Stimulated activated CD4-positive, alpha-beta T cell treated with anti-CD3 and anti-CD28 coated beads, Interleukin-4, amount 100 ng/mL, for 48 hours (primary cell): ENCODE data around the gene SH3RF3.

Source experiments
- DNase-seq, 2 donors: peaks; one replicate each; pipeline ENCODE4 v3.0.0-alpha.2; 2020; ENCODE audit warnings: low read depth in 2 of 2

SH3RF3 gene

DNA sequence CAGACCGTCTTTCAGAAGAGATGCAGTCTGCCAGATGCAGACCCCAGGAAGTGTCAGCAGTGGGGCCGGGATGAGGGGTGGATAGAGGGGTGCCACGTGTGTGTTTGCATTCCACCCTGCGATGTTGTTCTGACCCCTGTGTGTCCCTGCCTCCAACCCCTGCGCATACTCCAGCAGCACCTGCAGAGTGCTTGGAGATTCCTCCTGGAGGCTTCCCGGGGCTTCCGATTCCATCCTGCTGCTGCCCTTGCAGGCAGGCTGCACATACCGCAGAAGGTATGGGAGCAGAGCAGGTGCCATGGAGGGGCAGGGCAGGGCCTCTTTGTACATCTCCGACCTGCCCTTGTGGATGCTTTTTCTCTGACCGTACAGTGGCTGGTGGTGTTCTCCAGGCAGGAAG lies 177.2 kb downstream of the SH3RF3 start:
- no peak for DNase-seq

DNA sequence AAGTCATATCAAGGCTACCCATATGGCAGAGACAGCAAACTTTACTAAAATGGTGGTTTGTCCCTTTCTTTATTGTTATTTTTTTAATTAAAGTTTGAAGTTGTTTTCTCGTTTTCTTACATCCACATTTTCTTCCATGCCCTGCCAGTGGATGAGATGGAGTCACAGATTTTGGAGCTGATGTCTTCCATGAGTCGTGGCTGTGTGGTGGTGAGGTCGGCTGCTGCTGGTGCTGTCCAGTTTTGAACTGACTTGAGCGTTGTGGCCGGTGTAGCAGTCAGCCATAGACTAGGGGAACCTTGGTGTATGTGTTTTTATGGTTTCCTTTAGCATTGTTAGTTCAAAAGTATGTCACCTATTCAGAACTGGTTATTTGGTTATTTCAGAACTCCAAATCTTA lies 182.8 kb downstream of the SH3RF3 start:
- DNase-seq: no peak

DNA sequence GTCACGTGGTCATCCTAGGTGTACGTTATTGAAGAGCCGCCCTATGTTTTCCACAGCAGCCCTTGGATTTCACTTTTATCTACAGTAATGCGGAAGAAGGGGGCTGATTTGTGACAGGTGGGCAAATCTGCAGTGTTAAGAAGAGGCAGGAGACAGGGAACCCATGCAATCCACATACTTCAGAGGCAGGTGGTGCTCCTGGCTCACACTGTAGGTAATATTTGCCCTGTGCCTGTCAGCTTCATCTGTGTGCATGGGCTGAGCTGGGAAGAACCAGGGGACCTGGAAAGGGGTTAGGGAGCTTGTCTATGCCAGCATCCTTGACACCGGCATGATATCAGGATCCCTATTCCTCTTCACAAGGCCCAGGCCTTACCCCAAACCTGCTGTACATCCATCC lies 183.9 kb downstream of the SH3RF3 start:
- DNase-seq: no peak

DNA sequence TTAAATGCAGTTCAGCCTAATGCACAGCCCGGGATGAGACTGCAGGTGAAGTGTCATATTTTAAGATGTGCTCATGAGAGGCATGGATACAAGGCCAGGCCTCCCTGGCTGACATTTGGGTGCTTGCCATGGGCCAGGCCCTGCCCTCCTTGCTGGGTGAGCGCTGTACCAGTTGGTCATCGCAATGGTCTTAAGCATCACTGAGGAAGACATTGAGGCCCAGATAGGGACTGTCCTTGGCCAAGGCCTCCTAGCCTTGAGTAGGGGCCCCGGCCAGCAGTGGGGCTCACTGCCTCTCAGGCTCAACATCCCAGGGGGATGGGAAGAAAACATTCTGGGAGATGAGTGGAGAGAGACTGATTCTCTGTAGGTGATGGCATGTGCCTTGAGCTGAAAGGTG lies 184.3 kb downstream of the SH3RF3 start:
- no peak for DNase-seq

DNA sequence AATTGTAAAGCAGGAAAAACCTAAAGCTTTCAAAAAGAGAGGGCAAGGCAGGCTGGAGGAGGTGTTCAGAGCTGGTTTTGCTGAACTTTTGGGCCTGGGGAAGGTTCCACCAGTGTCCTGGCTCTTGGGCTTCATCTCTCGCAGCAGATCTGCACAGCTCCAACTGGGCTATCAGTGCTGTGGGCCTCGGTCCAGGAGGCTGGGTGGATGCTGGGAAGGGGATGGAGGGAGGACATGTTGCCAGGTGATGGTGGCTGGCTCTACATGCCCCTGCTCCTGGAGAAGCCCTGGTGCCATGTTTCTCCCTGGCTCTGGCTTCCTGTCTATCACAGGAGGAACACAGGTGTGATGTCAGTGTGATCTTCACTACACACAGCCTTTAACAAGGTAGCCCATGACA lies 187.1 kb downstream of the SH3RF3 start:
- DNase-seq: no peak

DNA sequence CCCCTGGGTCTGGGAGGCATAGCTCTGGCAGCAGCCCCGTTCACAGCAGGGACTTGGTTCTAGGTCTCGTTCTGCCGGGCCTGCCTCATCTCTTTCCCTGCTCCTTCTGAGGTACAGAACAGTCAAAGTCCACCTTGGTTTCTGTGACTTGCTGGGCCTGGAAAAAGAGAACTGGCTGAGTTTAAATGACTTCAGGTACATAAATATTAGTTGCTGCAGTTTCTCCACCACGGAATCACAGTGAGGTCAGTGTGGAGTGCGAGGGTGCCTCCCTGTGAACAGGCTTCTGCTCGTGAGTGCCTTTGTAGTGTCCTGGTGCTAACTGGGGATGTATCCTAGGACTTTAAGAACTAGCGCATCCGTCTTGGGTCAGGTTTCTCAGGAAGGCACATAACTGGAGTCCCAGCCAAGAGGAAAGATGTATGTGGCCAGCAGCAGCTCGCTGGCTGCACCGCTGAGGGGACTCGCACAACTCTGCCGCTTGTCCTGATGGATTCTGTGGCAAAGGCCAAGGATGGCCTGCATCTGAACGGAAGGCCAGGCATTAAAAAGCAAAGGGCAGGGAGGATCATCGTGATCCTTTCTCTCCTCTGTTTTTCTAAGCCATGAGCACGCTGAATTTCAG lies 188.6 kb downstream of the SH3RF3 start:
- no peak for DNase-seq

DNA sequence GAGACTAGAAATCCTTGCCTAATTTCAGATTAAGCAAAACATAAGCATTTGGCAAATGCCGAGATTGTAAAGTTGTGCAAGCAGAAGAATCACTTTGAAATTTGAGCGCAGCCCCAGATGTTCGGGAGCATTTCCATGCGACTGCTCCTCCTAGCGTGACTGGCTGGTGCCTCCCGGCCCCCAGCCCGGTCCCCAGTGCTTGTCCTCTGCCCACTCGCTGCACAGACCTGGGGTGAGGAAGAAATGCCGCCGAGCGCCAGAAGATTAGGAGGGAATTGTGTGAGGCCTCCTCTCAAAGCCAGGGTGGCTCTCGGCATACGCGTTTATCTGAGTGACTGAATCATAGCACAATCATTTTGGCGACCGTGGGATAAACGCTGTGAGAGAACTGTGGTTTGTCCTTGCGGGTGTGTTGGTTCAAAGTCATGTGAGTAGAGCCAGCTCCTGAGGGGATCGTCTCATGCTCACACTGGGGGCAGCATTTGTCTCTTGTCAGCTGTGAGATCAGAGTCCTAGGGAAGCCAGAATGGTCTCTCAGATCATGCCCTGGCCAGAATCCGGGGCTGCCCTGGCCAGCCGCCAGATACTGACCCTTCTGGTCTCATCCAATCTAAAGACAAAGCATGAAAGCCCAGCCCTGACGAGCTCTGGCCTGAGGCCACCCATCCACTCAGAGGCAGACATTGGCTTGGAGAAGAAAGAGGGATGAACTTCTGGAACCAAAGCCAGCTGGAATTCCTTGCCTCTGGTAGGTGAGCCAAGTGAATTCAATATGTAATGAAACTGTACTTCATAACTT lies 189.3 kb downstream of the SH3RF3 start:
- DNase-seq: no peak

DNA sequence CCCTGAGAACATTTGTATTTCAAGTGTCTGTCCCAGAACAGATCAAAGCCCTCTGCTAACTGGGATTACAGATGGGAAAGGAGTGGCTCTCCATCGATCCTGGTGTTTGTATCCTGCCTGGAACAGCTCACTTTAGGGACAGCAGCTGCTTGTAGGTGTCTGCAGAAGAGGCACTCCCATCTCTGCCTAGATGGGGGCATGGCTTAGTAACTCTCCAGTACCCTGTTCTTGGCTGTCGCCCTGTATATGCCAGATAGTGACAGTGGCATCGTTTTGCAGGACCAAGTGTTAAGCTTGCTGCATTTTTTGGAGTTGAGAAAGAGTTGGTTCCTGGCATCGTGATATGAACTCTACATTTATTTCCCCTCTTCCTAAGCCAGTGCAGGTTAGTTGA lies 189.9 kb downstream of the SH3RF3 start:
- DNase-seq: no peak

DNA sequence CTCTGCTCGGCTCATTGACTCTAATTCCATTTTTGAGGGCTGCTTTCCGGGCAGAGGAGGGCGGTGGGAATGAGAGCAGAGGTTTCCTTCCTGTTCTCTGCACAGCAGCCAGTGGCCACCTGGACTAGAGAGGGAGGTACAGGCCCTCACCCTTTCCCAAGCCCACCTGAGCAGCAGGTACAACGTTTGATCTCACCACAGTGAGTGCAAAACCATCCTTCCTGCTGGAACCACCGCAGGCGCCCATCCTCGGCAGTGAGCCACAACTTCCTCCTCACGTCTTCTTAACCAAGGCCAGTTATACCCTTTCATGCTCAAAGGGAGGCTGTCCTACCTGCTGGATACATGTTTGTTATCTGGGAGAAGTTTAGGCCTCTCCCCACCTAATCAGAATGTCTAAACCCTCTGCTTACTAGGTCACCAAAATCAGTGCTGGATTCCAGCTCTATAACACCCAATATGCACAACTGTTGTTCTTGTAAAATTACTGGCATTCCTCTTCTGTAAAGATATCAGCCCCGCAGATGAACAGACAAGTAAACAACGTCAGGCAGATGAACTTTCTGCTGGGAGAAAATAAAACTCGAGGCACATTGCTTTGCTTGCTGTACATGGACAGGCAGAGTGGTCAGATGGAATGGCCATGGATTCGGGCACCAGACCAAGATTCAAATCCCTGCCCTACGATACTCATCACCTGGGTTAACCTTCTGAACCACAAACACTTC lies 191.4 kb downstream of the SH3RF3 start:
- no peak for DNase-seq

DNA sequence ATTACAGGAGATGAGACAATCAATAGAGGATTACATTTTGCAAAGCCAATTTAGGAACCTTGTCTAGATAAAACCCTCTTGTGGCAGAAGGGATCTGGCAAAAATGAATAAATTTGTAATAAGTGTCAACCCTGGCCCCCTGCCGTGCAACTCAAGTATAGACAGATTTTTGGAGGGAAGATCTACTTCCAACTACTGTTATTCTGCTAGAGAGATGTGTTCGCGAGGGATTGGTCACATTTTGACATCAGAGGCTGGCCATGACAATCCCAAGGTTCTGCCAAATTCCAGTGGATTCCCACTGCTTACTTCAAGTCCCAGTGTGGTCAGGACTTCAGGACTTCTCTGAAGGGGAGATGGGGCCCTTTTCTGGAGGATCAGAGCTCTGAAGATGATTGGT lies 192.6 kb downstream of the SH3RF3 start:
- DNase-seq: no peak

DNA sequence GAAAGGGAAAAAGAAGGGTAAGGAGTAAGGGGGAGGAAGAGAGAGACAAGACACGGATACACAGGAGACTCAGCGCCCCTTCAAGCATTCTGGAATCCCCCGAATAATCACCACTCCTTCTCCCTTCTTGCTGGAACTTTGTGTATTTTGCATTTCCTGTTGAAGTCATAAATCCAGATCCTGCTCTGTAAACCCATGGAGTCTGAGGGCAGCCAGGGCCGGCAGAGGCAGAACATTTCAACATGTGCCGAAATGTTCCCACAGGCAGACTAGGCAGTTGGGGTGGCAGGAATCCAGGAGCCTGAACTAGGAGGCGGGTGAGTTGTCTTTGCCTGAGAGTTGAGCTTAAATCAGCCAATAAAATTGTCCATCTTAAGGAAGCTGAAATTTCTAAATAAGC lies 193.1 kb downstream of the SH3RF3 start:
- no peak for DNase-seq

DNA sequence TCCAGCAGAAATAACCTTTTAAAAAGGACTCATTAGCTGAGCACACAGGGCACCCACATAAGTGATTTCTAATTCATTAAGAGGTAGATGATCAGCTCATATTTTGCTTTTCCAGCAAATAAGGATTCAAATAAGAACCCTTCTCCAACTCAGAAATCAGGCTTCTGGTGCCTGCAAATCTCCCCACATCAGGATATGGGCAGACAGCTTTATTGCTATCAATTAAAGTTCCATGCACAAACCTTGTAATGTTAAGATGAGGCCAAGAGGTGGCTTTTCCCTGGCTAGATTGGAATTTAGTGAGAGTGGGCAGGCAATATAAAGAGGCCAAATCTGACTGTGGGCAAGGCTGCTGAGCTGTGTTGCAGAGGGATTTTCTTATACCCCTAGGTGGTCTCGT lies 193.6 kb downstream of the SH3RF3 start:
- no peak for DNase-seq

DNA sequence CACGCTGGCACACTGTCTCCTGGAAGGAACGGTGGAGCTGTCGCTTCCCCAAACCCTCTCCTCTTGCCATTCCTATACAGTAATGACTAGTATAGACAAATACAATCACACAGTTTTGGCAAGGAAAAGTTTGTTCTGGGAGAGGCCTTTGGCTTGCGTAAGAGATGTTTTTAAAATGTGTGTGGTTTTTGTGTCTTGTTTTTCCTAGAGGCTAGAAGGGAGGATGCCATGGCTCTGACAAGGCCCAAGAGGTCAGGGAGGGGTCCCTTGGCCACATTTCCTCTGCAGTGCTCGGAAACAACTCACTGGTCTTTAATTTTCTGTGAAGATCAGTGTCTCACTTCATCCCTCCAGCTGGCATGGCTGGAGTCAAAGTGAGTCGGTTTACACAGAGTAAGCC lies 195.9 kb downstream of the SH3RF3 start:
- DNase-seq: no peak

DNA sequence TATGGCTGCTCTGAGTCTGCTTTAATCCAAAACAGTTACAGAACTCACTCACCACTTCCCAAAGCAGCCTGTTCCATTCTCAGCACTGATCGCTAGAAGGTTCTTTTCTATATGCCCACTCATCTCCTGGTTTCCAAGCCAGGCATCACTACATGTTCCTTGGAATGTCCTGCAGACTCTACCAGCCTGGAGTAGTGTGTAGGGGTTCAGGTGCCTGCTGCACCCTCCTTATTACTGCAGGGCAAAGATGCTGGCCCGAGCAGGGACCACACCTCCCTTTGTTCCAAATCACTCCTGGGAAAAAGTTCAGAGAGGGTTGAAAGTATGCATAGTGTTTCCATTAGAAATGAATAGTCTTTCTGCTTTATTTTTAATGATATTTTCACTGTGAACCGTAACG lies 196.6 kb downstream of the SH3RF3 start:
- no peak for DNase-seq

DNA sequence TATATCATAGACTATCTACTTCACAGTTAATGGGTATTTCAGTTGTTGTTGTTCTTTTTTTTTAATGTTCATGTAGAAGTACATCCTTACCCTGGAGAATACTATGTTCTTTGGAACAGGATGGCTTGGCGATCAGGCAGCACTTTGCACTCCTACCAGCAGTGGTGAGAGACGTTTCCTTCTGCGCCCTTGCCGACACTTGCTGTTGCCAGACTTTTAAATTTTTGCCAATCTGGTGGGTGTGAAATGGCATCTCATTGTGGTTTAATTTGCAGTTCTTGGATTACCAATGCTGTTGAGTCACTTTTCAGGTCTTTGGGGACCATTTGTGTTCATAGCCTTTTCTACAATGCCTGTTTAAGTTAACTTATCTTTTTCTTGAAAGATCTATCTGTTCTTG lies 197.3 kb downstream of the SH3RF3 start:
- DNase-seq: no peak

DNA sequence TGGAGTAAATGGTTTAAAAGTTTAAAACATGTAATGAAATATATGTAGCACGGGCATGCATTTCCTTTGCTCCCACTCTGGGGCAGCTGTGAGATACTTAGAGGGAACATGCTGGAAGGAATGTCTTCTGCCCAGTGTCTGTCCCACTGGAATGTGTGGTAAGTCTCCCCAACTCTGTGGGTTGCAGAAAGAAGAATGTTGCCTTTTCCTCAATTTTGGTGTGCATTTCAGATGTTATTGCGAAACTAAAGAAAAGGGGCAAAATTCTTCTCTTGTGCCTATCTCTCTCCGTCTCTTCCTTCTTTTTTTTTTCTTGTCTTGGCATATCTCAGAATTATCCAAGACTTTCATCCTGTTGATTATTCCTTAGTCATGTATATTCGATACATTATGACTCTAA lies 201.1 kb downstream of the SH3RF3 start:
- no peak for DNase-seq

DNA sequence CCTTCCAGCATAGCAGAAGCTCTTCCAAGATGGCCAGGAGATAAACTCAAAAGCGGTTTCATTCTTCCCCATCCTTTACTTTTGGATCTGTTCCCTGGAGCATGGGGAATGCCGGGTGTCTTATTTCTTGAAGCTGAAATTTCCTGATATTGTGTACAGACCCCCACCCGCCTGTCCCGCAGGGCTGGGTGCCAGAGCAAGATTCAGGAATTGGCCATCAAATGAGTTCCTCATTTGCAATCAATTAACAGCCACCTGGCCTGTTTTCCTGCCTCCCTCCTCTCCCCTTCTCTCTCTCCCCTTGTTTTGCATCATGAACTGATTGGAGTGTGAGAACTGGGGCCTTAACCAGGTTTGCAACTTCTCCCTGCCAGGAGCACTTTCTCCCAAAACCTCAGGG lies 202.1 kb downstream of the SH3RF3 start:
- no peak for DNase-seq

DNA sequence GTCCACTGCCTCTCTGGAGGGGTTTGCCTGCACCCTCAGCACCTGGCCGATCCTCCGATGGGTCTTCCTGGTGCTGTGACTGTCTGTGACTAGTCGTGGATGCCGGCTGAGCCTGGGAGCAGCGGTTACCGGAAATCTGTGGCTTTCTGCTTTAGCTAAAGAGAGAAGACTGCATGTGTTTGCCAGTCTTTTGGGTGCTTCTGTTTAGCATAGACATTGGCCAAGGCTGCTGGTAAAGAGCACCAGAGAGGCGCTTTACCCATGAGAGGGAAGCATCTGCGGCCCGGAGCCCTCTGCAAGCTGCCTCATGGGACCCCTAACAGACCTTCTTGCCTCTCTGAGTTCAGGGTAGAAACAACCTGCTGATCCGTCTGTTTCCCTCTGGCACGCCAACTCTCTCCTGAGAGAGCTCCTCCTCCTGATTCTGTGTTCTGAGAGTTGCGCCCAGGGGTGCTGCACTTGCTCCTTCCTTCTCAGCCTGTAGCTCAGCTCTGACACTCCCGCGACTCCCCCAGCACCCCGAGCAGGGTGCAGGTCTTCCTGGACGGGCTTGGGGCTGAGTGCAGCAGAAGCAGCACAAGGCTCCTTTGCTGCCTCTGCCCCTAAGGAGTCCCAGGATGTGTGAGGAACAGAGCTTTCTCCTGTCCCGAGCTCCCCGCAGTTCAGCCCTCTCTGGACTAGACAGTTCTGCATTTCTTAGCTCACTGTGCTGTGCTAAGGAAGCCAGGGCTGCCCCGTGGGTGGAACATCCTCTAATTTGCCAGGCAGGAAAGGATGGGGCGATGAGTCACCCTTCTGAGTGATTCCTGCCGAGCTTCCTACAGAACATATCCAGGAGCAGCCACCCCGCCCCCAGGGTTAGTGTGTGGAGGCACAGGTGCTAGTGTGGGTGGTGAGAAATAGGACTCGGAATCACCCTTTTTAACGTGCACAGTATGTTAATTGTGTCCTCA lies 203.2 kb downstream of the SH3RF3 start:
- peak in 1 of 2 donors; percentile 21 for DNase-seq

DNA sequence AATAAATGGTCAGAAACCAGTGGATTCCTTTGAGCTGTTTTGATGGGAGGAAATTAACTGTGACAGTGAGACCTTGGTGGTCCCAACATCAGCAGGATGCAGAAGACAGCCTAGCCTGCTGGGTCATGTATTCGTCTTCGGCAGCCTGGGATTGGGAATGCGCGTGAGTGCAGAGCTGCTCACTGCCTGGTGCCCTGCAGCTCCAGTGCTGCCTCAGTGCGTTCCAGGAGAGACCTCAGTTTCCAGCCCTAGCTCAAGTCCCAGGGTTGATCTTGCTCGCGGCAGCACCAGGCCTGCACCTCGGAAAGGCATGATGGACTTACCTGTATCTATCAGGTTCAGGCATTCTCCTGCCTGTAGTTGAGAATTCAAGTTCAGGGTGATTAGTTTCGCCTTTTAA lies 203.9 kb downstream of the SH3RF3 start:
- DNase-seq: no peak

DNA sequence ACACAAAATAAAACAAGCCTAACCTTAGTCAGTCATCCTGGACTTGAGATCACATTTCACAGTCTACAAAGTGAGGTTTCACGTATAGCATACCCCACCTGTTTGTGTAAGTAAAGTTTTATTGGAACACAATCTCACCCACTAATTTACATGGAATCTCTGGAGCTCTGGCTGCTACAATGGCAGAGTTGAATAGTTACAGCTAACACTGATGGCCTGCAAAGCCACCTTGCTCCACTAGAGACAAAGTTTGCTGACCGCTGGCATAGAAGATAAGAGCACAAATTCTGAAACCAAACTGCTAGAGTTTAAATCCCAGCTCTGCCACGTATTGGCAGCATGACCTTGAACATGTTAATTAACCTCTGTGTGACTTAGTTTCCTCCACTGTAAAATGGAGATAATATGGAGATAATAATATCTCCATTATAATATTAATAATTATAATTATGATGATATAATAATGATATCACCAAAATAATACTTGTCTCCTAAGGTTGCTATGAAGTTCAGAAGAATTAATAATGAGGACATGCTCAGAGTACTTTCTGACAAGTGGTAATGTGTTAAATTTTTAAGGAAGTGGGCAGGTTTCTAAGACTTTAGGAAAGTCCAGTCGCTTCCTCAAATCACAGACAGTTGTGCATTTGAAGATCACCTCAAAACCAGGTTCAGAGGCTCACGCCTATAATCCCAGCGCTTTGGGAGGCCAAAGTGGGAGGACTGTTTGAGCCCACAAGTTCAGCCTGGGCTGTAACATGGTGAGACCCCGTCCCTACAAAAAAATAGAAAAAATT lies 204.6 kb downstream of the SH3RF3 start:
- DNase-seq: no peak

DNA sequence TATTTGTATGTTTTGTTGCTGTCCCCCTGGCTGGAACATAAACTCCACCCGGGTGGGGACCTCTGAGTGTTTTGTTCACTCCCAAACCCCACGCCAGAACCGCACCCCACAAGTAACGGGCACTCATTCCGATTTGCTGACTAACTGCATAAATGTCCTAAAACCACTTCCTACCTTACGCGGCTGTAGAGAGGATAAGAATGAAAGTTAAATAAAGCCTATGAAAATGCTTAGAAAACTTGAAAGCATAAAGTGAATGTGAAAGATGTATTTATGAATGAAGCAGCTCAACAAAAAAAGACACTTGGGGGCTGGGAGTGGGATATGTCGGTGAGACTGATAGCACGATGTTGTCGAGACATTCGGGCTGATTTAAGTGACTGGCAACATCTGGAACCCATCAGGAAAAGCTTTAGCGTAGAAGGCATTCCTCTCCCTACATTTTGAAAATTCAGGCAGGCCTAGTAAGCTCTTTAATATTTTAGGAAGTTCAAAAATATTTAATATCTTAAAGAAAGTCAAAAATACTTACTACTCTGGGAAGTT lies 206.7 kb downstream of the SH3RF3 start:
- DNase-seq: no peak
